ENCODE data around the gene SNCA.

Gene SNCA

DNA sequence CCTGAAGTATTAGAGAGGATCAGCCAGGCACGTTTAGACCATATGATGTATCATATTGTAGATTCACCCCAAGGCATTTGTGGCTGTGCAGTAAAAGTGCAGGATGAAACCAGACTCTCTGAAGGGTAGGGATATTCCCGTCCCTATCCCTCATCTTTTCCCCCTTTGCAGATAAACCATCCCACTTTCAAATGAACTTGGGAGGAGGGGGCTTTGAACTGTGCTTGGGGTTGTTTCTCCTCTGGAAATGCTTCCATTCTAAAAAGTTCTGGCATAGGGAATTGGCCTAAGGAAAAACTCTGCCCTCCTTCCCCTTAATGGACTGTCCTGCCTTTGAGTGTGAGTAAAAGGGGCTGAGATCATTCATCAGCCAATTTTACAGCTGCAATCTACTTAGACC, 23.8 kb downstream of the SNCA start:
- no peak for DNase-seq

- DNase-seq, result no peak
Observed at GRCh38 chr4:89807441-89808140, 29.4 kb downstream of the SNCA start.

DNA sequence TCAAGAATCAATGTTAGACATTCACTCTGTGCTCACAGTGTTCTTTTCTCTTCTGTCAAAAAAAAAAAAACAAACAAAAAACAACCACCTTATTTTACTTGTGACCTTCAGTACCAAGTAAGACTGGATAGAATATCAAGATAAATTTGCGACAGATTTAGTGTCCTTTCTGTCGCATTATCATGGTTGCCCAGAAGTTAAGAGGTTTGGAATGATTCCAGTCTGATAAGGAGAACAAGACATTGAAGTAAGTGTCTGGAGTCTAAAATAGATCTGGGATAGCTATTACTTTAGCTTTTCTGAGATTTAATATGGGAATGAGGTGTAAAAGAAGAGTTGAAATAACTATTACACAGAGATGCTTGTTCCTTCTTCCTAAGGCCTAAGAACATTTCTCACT, 31.7 kb downstream of the SNCA start:
- no peak for DNase-seq

DNA sequence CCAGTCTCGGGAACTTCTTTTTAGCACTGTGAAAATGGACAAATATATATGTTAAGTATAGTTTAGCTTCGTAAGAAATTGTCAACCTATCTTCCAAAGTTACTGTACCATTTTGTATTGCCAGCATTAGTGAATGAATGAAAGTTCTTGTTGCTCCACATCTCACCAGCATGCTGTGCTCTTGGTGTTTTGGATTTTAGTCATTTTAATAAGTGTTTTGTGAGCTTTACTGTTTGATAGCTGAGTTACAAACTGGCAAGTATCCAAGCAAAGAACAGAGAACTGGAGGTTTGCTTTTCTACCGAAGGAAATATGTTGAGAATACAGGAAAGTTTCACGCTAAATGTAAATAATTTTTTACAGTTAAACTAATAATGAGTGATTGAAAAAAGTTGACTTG, 33.0 kb downstream of the SNCA start:
- DNase-seq, result no peak

DNA sequence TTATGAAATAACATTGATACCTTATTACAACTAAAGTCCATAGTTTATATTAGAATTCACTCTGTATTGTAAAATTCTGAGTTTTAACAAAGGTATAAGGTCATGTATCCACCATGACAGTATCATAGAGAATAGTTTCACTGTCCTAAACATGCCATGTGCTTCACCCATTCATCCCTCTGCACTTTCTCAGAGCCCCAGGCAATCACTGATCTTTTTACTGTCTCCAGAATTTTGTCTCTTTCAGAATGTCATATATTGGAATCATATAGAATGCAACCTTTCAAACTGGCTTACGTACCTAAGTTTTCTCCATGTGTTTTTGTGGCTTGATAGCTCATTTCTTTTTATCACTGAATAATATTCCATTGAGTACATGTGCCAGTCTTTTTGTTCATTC, 33.9 kb downstream of the SNCA start:
- no peak for DNase-seq

- no peak for DNase-seq
Observed at GRCh38 chr4:89800527-89801103, 36.3 kb downstream of the SNCA start.

- DNase-seq, result no peak
Observed at GRCh38 chr4:89800012-89800516, 36.9 kb downstream of the SNCA start.

- no peak for DNase-seq
Observed at GRCh38 chr4:89799071-89799470, 37.9 kb downstream of the SNCA start.

DNA sequence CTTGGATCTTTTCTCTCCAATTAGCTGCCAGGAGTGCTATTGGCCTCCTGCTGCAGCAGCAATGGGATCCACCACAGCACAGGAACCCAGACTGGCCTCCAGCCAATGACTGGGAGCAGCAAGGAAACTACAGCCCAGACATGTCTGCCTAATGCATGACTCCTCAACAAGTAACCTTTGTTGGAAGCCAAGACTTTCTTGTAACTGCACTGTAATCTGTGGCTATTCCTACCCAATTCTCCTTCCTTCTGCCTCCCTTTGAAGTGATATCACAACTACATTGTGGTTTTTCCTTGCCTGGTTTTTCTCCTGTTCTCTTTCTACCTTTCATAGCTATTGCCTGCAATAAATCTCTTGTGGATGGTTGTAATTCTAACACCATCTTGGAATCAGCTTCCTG, 39.8 kb downstream of the SNCA start:
- no peak for DNase-seq

GRCh38 chr4:89788206-89789072, 48.5 kb downstream of the SNCA start:
- DNase-seq, result no peak

GRCh38 chr4:89784686-89785231, 52.2 kb downstream of the SNCA start:
- DNase-seq, result no peak

DNA sequence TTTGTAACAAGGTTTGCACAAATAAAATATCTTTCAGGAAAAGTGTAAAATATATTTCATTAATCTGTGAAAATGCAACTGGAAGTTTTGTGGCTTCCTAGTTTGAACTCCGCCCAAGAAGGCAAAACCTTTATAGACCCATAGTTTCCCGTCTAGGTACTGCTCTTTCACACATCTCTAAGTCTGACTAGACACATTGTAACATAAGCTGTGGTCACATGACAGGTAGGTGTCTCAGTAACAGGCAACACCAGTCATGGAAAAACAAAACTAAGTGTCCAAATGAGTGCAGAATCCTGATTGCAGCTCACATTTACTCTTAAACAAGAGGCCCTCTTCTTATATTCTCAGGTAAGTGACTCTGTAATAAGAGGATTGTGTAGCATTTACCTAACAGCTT, 55.6 kb downstream of the SNCA start:
- DNase-seq, result no peak

- no peak for DNase-seq
Observed at GRCh38 chr4:89773805-89774204, 63.2 kb downstream of the SNCA start.

DNA sequence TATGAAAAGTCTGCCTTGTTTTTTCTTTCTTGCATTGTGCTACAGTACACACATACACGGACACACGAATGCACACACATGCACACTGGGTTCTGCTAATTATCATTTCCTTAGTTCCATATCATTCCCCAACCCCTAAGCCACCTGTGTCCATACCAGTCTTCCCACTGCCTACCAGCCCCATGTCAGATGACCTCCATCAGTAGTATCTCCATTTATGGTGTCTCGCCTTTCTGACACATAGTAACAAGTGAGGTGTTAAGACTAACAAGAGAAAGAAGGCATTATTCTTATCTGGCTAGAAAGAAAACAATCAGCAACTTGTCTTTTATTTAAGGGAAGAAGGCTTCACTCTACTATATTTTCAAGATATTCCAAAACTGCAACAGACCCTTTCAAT, 67.1 kb downstream of the SNCA start:
- no peak for DNase-seq

DNA sequence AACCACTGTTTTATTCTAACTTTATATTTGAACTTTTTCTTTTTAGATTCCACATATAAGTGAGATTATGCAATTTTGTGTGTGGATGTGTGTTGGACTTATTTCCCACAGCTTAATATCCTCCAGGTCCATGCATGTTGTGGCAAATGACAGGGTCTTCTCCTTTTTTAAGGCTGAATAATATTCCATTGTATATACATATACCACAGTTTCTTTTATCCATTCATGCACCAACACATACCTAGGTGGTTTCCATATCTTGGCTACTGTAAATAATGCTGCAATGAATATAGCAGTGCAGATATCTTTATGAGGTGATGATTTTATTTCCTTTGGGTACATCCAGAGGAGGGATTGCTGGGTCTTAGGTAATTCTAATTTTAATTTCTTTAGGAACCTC, 69.0 kb downstream of the SNCA start:
- DNase-seq, result no peak

- DNase-seq, result no peak
Observed at GRCh38 chr4:89765966-89766365, 71.0 kb downstream of the SNCA start.

DNA sequence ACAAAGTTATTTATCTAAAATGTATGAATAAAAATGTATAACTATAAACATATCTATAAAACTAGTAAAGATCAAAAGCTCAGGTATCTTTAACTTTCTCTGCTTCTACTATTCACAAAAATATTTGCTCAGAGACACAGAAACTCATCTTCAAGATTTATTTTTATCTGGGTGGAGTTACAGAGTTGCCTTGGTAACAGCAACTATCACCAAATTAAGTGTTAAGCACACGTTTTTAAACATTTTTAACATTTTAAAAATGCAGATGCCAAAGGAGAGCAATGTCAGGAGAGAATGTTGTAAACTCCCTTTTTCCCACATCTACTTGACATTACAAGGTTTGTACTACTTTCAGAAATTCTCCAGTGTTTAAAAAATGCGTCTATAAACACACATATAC, 71.4 kb downstream of the SNCA start:
- no peak for DNase-seq

GRCh38 chr4:89762311-89762710, 74.7 kb downstream of the SNCA start:
- DNase-seq, result no peak

DNA sequence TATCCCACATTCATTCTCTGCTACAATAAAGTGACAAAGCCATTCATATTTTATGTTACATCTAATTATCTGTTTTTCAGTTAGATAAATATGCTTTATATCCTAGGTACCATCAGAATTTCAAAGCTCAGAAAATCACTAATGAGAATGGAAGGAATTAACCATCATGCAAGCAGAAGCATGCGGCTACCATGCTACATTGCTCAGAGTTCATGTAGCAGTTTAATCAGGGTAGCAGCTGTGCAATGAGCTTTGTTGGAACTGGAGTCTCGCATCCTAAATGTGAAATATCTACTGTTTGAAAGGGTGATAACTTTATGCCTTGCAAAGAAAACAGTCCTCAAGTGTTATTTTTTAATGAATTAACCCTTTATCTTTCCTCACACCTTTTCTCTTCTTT, 77.5 kb downstream of the SNCA start:
- DNase-seq, result no peak

- no peak for DNase-seq
Observed at GRCh38 chr4:89757154-89757719, 79.7 kb downstream of the SNCA start.

GRCh38 chr4:89755220-89755619, 81.7 kb downstream of the SNCA start:
- no peak for DNase-seq

GRCh38 chr4:89754531-89754930, 82.4 kb downstream of the SNCA start:
- no peak for DNase-seq

DNA sequence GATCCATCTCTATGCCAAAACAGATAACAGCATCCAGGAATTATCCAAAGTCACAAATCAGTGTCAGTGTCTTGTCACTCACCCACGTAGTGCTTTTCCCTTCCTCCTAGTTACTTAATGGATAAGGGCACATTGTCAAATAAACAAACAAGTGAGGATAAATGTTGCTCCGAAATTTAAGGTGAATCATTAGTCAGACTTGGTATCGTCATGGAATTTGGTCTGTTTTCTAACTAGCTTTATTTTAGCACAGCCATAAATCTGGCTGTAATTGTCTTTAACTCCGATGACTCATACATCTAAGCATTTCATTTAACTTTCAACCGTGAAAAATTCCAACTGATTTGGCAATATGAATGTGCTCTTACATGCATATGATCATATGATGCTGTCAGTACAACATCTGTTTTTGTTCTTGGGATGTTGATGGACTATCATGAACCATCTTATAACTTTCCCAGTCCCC, 83.3 kb downstream of the SNCA start:
- no peak for DNase-seq

Data from activated naive CD4-positive, alpha-beta T cell treated with anti-CD3 and anti-CD28 coated beads, Interleukin-2, amount 50 U/mL, for 16 hours (primary cell).